ENCODE results near the gene MMRN2.

MMRN2 gene

GRCh38 chr10:86944907-86945306, 12.5 kb downstream of the MMRN2 start:
- ChIA-PET POLR2A (no interaction called here), CTCF (interaction anchor here (1.3 to 12.8 kb wide), 2 partner anchors 10 to 19 kb away, joined by 3 to 238 read pairs; partner anchors contain the start of genes ADIRF, MMRN2 and SNCG)
- TF ChIP-seq, protein P1, sequence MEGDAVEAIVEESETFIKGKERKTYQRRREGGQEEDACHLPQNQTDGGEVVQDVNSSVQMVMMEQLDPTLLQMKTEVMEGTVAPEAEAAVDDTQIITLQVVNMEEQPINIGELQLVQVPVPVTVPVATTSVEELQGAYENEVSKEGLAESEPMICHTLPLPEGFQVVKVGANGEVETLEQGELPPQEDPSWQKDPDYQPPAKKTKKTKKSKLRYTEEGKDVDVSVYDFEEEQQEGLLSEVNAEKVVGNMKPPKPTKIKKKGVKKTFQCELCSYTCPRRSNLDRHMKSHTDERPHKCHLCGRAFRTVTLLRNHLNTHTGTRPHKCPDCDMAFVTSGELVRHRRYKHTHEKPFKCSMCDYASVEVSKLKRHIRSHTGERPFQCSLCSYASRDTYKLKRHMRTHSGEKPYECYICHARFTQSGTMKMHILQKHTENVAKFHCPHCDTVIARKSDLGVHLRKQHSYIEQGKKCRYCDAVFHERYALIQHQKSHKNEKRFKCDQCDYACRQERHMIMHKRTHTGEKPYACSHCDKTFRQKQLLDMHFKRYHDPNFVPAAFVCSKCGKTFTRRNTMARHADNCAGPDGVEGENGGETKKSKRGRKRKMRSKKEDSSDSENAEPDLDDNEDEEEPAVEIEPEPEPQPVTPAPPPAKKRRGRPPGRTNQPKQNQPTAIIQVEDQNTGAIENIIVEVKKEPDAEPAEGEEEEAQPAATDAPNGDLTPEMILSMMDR (IDR thresholded peaks at IDR 0.05; ENCODE audit: control extremely low read depth, extremely low read depth, low read depth, missing control alignments) = no peak

GRCh38 chr10:86944471-86944870, 12.9 kb downstream of the MMRN2 start:
- POLR2A ChIA-PET = no interaction called here
- CTCF ChIA-PET = interaction anchor here (12.8 kb wide), 1 partner anchor 19 kb away, joined by 238 read pairs; the partner anchor contains the start of genes ADIRF, MMRN2 and SNCG
- DNase-seq (ENCODE audit: extremely low spot score) = no peak
- TF ChIP-seq, protein P1 (IDR thresholded peaks at IDR 0.05; ENCODE audit: control extremely low read depth, extremely low read depth, low read depth, missing control alignments) = no peak

More at GRCh38 chr10:86944907-86945306, 12.5 kb downstream of the MMRN2 start:
- DNase-seq (ENCODE audit: extremely low spot score) = no peak

DNA sequence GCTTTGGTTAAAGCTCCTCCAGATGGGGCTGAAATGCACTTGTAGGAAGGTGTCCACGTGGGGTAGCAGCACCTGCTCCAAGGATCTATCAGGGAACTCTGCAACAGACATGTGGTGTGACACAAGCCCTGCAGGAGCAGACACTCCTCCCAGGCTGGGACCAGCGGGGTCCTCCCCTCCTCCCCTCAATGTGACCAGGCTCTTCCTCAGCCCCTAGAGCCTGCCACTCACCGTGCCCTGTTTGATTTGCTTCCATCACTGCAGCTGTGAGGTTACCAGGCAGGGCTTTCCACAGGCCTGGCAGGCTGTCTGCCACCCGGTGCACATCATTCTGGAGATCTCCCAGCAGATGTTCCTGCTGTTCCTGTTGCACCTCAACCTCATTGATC, 13.4 kb downstream of the MMRN2 start:
- no peak for DNase-seq (ENCODE audit: extremely low spot score)
- CTCF ChIA-PET = interaction anchor here (1.0 to 12.8 kb wide), 3 partner anchors 9 to 234 kb away, joined by 3 to 238 read pairs (median 3); partner anchors contain the start of genes ADIRF, MMRN2 and SNCG
- TF ChIP-seq, protein P1 (IDR thresholded peaks at IDR 0.05; ENCODE audit: control extremely low read depth, extremely low read depth, low read depth, missing control alignments) = no peak
- POLR2A ChIA-PET = no interaction called here

DNA sequence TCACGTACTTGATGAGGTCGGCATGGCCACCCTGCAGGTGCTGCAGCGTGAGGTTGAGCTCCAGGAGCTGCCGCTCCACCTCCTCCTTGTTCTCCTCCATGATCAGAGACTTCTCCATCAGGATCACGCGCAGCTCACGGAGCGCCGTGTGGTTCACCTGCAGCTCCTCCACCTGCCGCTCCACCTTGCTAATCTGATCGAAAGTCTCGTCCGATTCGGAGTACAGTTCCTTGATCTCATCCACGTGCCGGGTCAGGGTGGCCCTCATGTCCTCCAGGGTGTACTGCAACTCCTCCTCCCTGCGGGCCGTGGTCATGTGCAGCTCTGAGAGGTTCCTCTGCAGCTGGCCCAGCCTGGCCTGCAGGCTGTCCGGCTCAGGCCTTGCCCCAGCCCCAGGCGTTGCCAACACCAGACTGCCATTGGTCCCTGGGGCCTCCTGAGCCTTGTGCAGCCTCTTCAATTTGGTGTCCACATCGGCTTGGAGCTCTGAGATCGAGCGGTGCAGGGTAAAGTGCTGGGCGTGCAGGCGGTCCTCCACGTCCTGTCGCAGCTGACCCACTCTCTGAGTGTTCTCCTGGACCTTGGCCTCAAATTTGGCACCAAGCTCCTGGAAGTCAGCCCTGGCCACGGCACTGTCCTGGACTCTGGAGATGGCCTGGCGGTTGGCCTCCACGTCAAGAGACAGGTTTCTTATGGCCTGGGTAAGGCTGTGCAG, 13.9 kb downstream of the MMRN2 start:
- POLR2A ChIA-PET = interaction anchor here (0.6 kb wide), 1 partner anchor 109 kb away, joined by 3 read pairs; no protein-coding TSS in a partner anchor
- CTCF ChIA-PET = interaction anchor here (1.0 to 12.8 kb wide), 4 partner anchors 9 to 233 kb away, joined by 3 to 238 read pairs (median 4); partner anchors contain the start of genes ADIRF, MMRN2 and SNCG
- no peak for DNase-seq (ENCODE audit: extremely low spot score)
- TF ChIP-seq, protein P1 (IDR thresholded peaks at IDR 0.05; ENCODE audit: control extremely low read depth, extremely low read depth, low read depth, missing control alignments) = no peak

DNA sequence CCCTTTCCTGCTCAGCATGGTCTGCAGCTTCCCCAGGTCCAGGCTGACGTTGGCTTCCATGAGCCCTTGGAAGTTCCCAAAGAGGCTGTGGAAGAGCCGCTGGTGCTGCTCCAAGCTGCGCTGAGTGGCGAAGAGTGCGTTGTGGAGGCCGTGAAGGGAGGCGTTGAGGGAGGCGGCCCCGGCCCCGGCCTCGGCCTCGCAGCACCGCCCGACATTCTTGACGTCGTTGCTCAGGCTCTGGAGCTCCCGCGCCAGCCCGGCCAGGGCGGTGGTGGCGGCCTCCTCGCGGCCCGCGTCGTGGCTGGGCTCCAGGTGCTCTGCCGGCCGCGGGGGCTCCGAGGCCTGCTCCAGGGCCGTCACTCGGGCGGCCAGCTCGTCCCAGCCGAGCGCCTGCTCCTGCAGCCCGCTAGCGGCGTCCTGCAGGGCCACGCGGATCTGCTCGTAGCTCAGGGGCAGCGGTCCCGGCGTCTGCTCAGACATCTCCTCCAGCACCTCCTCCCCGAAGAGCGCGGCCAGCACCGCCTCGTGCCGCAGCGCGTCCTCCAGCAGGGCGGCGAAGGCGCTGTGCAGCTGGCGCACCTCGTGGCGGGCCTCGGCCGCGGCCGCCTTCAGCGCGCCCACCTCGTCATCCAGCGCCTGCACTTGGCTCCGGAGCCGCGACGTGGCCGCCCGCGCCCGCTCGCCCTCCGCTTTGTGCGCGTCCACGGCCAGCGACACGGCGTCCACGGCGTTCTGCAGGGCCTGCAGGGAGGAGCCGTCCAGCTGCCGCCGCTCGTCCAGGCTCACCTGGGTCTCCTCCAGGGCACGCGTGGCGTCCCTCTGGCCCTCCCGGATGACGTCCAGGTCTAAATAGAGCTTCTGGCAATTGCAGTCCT, 14.7 kb downstream of the MMRN2 start:
- CTCF ChIA-PET = interaction anchor here (1.0 to 12.8 kb wide), 6 partner anchors 8 to 254 kb away, joined by 3 to 238 read pairs (median 4); partner anchors contain the start of genes ADIRF, MMRN2 and SNCG
- POLR2A ChIA-PET = interaction anchor here (0.6 kb wide), 1 partner anchor 108 kb away, joined by 3 read pairs; no protein-coding TSS in a partner anchor
- no peak for DNase-seq (ENCODE audit: extremely low spot score)

More for the DNA sequence above, 14.7 kb downstream of the MMRN2 start:
- TF ChIP-seq, protein P1 (IDR thresholded peaks at IDR 0.05; ENCODE audit: control extremely low read depth, extremely low read depth, low read depth, missing control alignments) = no peak
